BJ (cell line): ENCODE data around the gene PRKD1. TPM values are rescaled to one million over a fixed set of nuclear protein-coding genes. Genes with fewer than 3 reads are reported as not detected.

ENCODE experiments used
- CTCF ChIA-PET: fragments of 350-600 bp; formaldehyde crosslinking; extraction: SDS; loops from one replicate; lab custom pipeline; 2021; ENCODE audit warnings: antibody characterized with exemption, inconsistent platforms; lab: Yijun Ruan, JAX
- POLR2A ChIA-PET: fragments of 300-600 bp; sonication (Branson Sonifier 250); formaldehyde crosslinking; extraction: SDS; loops from one replicate; lab custom pipeline; 2021; ENCODE audit warnings: antibody characterized with exemption; lab: Charles Lee
- DNase-seq: peaks from one replicate; pipeline ENCODE4 v3.0.0-alpha.2; 2011; ENCODE audit warnings: low read depth
- H3K27me3 ChIP-seq: 2 replicates; pipeline ENCODE4 v1.6.0; 2011; ENCODE audit warnings: low read length; ENCODE audit not compliant: control insufficient read depth, insufficient read depth
- H3K36me3 ChIP-seq: 2 replicates; pipeline ENCODE4 v1.5.1; 2011; ENCODE audit warnings: low read length; ENCODE audit not compliant: control insufficient read depth, insufficient read depth
- H3K4me3 ChIP-seq: 2 replicates; pipeline ENCODE4 v1.5.1; 2011; ENCODE audit warnings: low read depth, mild to moderate bottlenecking, control low read depth, low read length
- CTCF ChIP-seq: IDR thresholded peaks from 2 replicates; pipeline ENCODE4 v1.5.1; 2011; ENCODE audit warnings: low read depth, mild to moderate bottlenecking, control low read depth, inconsistent platforms, low read length, moderate library complexity; ENCODE audit not compliant: insufficient read depth
- polyA plus RNA-seq: library from polyadenylated mRNA; depleted of rRNA; stranded (reverse); fragments of >200 nt; gene quantifications from 2 replicates; pipeline ENCODE4 v1.2.3, GENCODE V29; 2011

PRKD1 gene
- polyA plus RNA-seq, 1 experiment: 19.8 TPM

- H3K27me3 ChIP-seq: no peaks in the 10 kb centered on the region
- H3K4me3 ChIP-seq: no peak overlapping the region
- H3K36me3 ChIP-seq: no peaks in the 10 kb centered on the region
- no peak for TF ChIP-seq CTCF
- CTCF ChIA-PET: interaction anchor here (0.6 to 1.6 kb wide), 3 partner anchors 93 to 808 kb away, joined by 3 to 4 read pairs (median 3); no protein-coding TSS in a partner anchor
- no peak for DNase-seq
- POLR2A ChIA-PET: no interaction called here
Observed at GRCh38 chr14:29802211-29802610, 125.4 kb downstream of the PRKD1 start.

GRCh38 chr14:29800961-29801360 is 126.7 kb downstream of the PRKD1 start:
- H3K27me3 ChIP-seq: no peaks in the 10 kb centered on the region

GRCh38 chr14:29799464-29800095 is 128.1 kb downstream of the PRKD1 start:
- Histone ChIP-seq H3K4me3 (no peak overlapping the region), H3K27me3 (no peaks in the 10 kb centered on the region), H3K36me3 (no peaks in the 10 kb centered on the region)
- no peak for DNase-seq
- ChIA-PET CTCF (interaction anchor here (1.1 kb wide), 1 partner anchor 11 kb away, joined by 3 read pairs; no protein-coding TSS in a partner anchor), POLR2A (no interaction called here)
- TF ChIP-seq CTCF: no peak

More at GRCh38 chr14:29800961-29801360, 126.7 kb downstream of the PRKD1 start:
- TF ChIP-seq CTCF: no peak
- no peak for DNase-seq
- Histone ChIP-seq H3K36me3 (no peaks in the 10 kb centered on the region), H3K4me3 (no peak overlapping the region)
- POLR2A ChIA-PET: no interaction called here
- CTCF ChIA-PET: interaction anchor here (0.9 to 1.6 kb wide), 4 partner anchors 14 to 92 kb away, joined by 3 to 4 read pairs (median 3); no protein-coding TSS in a partner anchor

- no peaks in the 10 kb centered on the region for H3K27me3 ChIP-seq
- ChIA-PET CTCF (interaction anchor here (0.8 to 1.1 kb wide), 3 partner anchors 10 to 25 kb away, joined by 3 read pairs; no protein-coding TSS in a partner anchor), POLR2A (no interaction called here)
- TF ChIP-seq CTCF: no peak
- no peak overlapping the region for H3K4me3 ChIP-seq
- DNase-seq: no peak
- no peaks in the 10 kb centered on the region for H3K36me3 ChIP-seq
Observed at GRCh38 chr14:29798811-29799210, 128.8 kb downstream of the PRKD1 start.

GRCh38 chr14:29798108-29798663 is 129.5 kb downstream of the PRKD1 start:
- Histone ChIP-seq H3K4me3 (no peak overlapping the region), H3K27me3 (no peaks in the 10 kb centered on the region), H3K36me3 (no peaks in the 10 kb centered on the region)
- CTCF ChIA-PET: interaction anchor here (0.8 kb wide), 2 partner anchors 13 to 25 kb away, joined by 3 read pairs; no protein-coding TSS in a partner anchor
- POLR2A ChIA-PET: no interaction called here
- no peak for TF ChIP-seq CTCF
- no peak for DNase-seq
